GM19372 (cell line): Measurements from ENCODE around the gene RBMS1.

ENCODE experiments used
- ATAC-seq: cut with Tn5 transposase; IDR thresholded peaks from one replicate; pipeline ENCODE4 v1.9.1; 2021; ENCODE audit warnings: mild to moderate bottlenecking, low read depth, moderate library complexity; ENCODE audit not compliant: unreplicated experiment

RBMS1 gene

GRCh38 chr2:160389875-160390274, 103.7 kb downstream of the RBMS1 start:
- no peak for ATAC-seq

GRCh38 chr2:160388464-160389263, 104.9 kb downstream of the RBMS1 start:
- no peak for ATAC-seq

- ATAC-seq, result no peak
Observed at GRCh38 chr2:160387558-160388262, 105.9 kb downstream of the RBMS1 start.

- no peak for ATAC-seq
Observed at GRCh38 chr2:160384791-160385190, 108.8 kb downstream of the RBMS1 start.

- no peak for ATAC-seq
Observed at GRCh38 chr2:160381425-160381951, 112.1 kb downstream of the RBMS1 start.

GRCh38 chr2:160380611-160381010, 113.0 kb downstream of the RBMS1 start:
- ATAC-seq, result no peak

- no peak for ATAC-seq
Observed at GRCh38 chr2:160380000-160380570, 113.5 kb downstream of the RBMS1 start.

GRCh38 chr2:160379399-160379798, 114.2 kb downstream of the RBMS1 start:
- no peak for ATAC-seq

GRCh38 chr2:160377204-160377995, 116.2 kb downstream of the RBMS1 start:
- no peak for ATAC-seq

- no peak for ATAC-seq
Observed at GRCh38 chr2:160376576-160376975, 117.0 kb downstream of the RBMS1 start.

GRCh38 chr2:160375802-160376469, 117.7 kb downstream of the RBMS1 start:
- ATAC-seq, result no peak

- ATAC-seq, result no peak
Observed at GRCh38 chr2:160375037-160375436, 118.6 kb downstream of the RBMS1 start.

GRCh38 chr2:160373666-160374065, 119.9 kb downstream of the RBMS1 start:
- ATAC-seq, result no peak

- ATAC-seq, result no peak
Observed at GRCh38 chr2:160373263-160373662, 120.3 kb downstream of the RBMS1 start.

- no peak for ATAC-seq
Observed at GRCh38 chr2:160372585-160372984, 121.0 kb downstream of the RBMS1 start.

GRCh38 chr2:160372010-160372356, 121.6 kb downstream of the RBMS1 start:
- no peak for ATAC-seq

- no peak for ATAC-seq
Observed at GRCh38 chr2:160371251-160372009, 122.2 kb downstream of the RBMS1 start.

- ATAC-seq, result no peak
Observed at GRCh38 chr2:160368988-160369930, 124.3 kb downstream of the RBMS1 start.
